Parathyroid adenoma (tissue), 2 donors: Measurements from ENCODE around the gene RBMX2.

Source experiments
- H2AFZ ChIP-seq: fragments of 300-600 bp; sonication (generic); one replicate; pipeline ENCODE4 v1.7.0; 2017; ENCODE audit warnings: antibody characterized with exemption, mild to moderate bottlenecking
- H3K27ac ChIP-seq: fragments of 300-600 bp; sonication (generic); one replicate; pipeline ENCODE4 v1.7.0; 2017
- H3K27me3 ChIP-seq: fragments of 300-600 bp; sonication (generic); one replicate; pipeline ENCODE4 v1.7.0; 2017; ENCODE audit warnings: low read length; ENCODE audit not compliant: control insufficient read depth, insufficient read depth
- H3K36me3 ChIP-seq: fragments of 300-600 bp; sonication (generic); one replicate; pipeline ENCODE4 v1.7.0; 2017; ENCODE audit warnings: low read length; ENCODE audit not compliant: control insufficient read depth, insufficient read depth
- H3K4me1 ChIP-seq: fragments of 300-600 bp; sonication (generic); one replicate; pipeline ENCODE4 v1.7.0; 2017; ENCODE audit warnings: control low read depth
- H3K4me2 ChIP-seq: fragments of 300-600 bp; sonication (generic); one replicate; pipeline ENCODE4 v1.7.0; 2017; ENCODE audit warnings: low read length
- H3K4me3 ChIP-seq: fragments of 300-600 bp; sonication (generic); one replicate; pipeline ENCODE4 v1.7.0; 2017; ENCODE audit warnings: low read depth, low read length
- H3K79me2 ChIP-seq: fragments of 300-600 bp; sonication (generic); one replicate; pipeline ENCODE4 v1.7.0; 2017; ENCODE audit warnings: control low read depth
- H3K9ac ChIP-seq: fragments of 300-600 bp; sonication (generic); one replicate; pipeline ENCODE4 v1.7.0; 2017; ENCODE audit warnings: mild to moderate bottlenecking
- H3K9me3 ChIP-seq: fragments of 300-600 bp; sonication (generic); one replicate; pipeline ENCODE4 v1.7.0; 2017; ENCODE audit warnings: low read length; ENCODE audit not compliant: control insufficient read depth
- CTCF ChIP-seq: fragments of 300-600 bp; sonication (generic); IDR thresholded peaks from one replicate; pipeline ENCODE4 v1.7.0; 2017; ENCODE audit warnings: antibody characterized with exemption, mild to moderate bottlenecking
- donor health status: primary hyperparathyroidism.

Gene RBMX2

GRCh38 chrX:130386408-130386808 lies 15.4 kb upstream of the RBMX2 start:
- no peak overlapping the region for H3K4me3 ChIP-seq
- no peaks in the 10 kb centered on the region for H3K79me2 ChIP-seq
- H3K9me3 ChIP-seq, result no peaks in the 10 kb centered on the region
- H3K27ac ChIP-seq, result no peak overlapping the region
- H3K4me2 ChIP-seq, result no peak overlapping the region
- TF ChIP-seq CTCF, result no peak
- H3K4me1 ChIP-seq, result no peaks in the 10 kb centered on the region
- H3K27me3 ChIP-seq, result no peaks in the 10 kb centered on the region
- H3K36me3 ChIP-seq, result no peaks in the 10 kb centered on the region
- no peak overlapping the region for H3K9ac ChIP-seq
- H2AFZ ChIP-seq, result no peak overlapping the region

DNA sequence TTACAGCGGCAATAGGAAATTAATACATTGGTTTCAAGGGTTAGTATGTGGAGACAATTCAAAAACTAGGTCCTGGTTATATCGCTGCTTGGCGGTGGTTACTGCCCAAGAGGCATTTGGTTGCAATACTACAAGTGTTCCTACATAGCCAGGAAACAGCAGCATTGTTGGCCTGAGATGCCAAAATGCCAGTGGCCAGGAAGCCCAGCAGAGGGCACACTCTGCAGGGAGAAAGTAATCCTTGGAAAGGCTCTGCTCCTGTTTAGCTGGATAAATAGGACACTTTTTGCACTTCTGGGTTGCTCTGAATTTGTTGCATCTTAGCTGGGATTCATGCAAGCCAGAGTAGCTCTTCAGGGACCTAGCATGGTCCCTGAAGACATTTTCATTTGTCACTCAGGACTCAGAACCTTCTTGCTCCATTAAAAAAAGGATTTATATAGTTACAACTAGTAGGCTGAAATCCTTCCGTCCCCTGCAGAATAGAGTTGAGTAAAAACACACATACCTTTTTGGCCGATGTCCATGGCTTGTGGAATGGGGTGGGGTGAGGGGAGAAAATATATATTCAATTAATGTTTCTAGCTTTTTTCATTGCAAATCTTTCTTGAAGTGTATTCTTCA lies 8.2 kb upstream of the RBMX2 start:
- Histone ChIP-seq H3K27me3 (no peaks in the 10 kb centered on the region), H3K27ac (no peak overlapping the region), H3K4me2 (no peak overlapping the region), H3K9ac (no peak overlapping the region), H3K4me1 (no peaks in the 10 kb centered on the region), H3K4me3 (no peak overlapping the region), H3K9me3 (no peaks in the 10 kb centered on the region), H2AFZ (no peak overlapping the region), H3K79me2 (no peaks in the 10 kb centered on the region), H3K36me3 (no peaks in the 10 kb centered on the region)
- TF ChIP-seq CTCF, result peak; percentile 40

GRCh38 chrX:130395341-130395740 lies 6.4 kb upstream of the RBMX2 start:
- Histone ChIP-seq H2AFZ (no peak overlapping the region), H3K79me2 (no peaks in the 10 kb centered on the region), H3K9me3 (no peaks in the 10 kb centered on the region), H3K4me1 (no peaks in the 10 kb centered on the region), H3K9ac (no peak overlapping the region), H3K36me3 (no peaks in the 10 kb centered on the region), H3K4me3 (no peak overlapping the region), H3K27me3 (no peaks in the 10 kb centered on the region), H3K4me2 (no peak overlapping the region), H3K27ac (no peak overlapping the region)
- TF ChIP-seq CTCF, result no peak

GRCh38 chrX:130402208-130402684 lies 459 bp downstream of the RBMX2 start:
- Histone ChIP-seq H2AFZ (peak overlapping the region; percentile 89), H3K4me1 (no peaks in the 10 kb centered on the region), H3K9ac (no peak overlapping the region), H3K27ac (peak overlapping the region; percentile 53), H3K9me3 (no peaks in the 10 kb centered on the region), H3K4me2 (peak overlapping the region; percentile 73), H3K36me3 (no peaks in the 10 kb centered on the region), H3K4me3 (peak overlapping the region; percentile 75), H3K79me2 (peaks cover 2% of the 10 kb centered on the region), H3K27me3 (no peaks in the 10 kb centered on the region)
- TF ChIP-seq CTCF, result no peak

- Histone ChIP-seq H3K4me3 (no peak overlapping the region), H2AFZ (no peak overlapping the region), H3K27ac (no peak overlapping the region), H3K79me2 (no peaks in the 10 kb centered on the region), H3K9me3 (no peaks in the 10 kb centered on the region), H3K36me3 (no peaks in the 10 kb centered on the region), H3K27me3 (no peaks in the 10 kb centered on the region), H3K4me2 (no peak overlapping the region), H3K4me1 (no peaks in the 10 kb centered on the region), H3K9ac (no peak overlapping the region)
- TF ChIP-seq CTCF, result no peak
These were observed 11.6 kb downstream of the RBMX2 start for GRCh38 chrX:130413415-130413814.
